HepG2 (cell line): ENCODE data around the gene RNF126. TPM values are rescaled to one million over a fixed set of nuclear protein-coding genes. Genes with fewer than 3 reads are reported as not detected.
A peak's percentile ranks its signal among the peaks of the same experiment; 100 is the strongest.

Experiments used
- CEBPB ChIP-seq: IDR thresholded peaks from 2 replicates; pipeline ENCODE4 v1.6.1; 2011; ENCODE audit warnings: low read depth, low read length, improper control_type of control experiment, borderline replicate concordance
- CERS6 ChIP-seq: sonication (generic); formaldehyde crosslinking; IDR thresholded peaks from 2 replicates; pipeline ENCODE4 v1.5.0; 2020; ENCODE audit warnings: missing genetic modification reagents
- ERF ChIP-seq: IDR thresholded peaks from 2 replicates; pipeline ENCODE4 v1.6.1; 2018; ENCODE audit warnings: missing biosample characterization, missing genetic modification reagents
- FOSL1 ChIP-seq: sonication (generic); formaldehyde crosslinking; IDR thresholded peaks from 2 replicates; pipeline ENCODE4 v1.9.0; 2021; ENCODE audit warnings: missing genetic modification reagents, borderline replicate concordance
- GZF1 ChIP-seq: sonication (generic); formaldehyde crosslinking; IDR thresholded peaks from 2 replicates; pipeline ENCODE4 v1.5.1; 2020; ENCODE audit warnings: mild to moderate bottlenecking, missing genetic modification reagents
- HES4 ChIP-seq: sonication (generic); formaldehyde crosslinking; IDR thresholded peaks from 2 replicates; pipeline ENCODE4 v1.9.0; 2021; ENCODE audit warnings: mild to moderate bottlenecking, missing genetic modification reagents, borderline replicate concordance
- HNRNPLL ChIP-seq: fragments of 200-400 bp; formaldehyde crosslinking; IDR thresholded peaks from 2 replicates; pipeline ENCODE4 v1.6.1; 2017; ENCODE audit warnings: mild to moderate bottlenecking, low read depth, low read length; ENCODE audit not compliant: poor library complexity, severe bottlenecking
- HOXA3 ChIP-seq: sonication (generic); formaldehyde crosslinking; IDR thresholded peaks from 2 replicates; pipeline ENCODE4 v1.5.0; 2020; ENCODE audit warnings: missing genetic modification reagents
- MYNN ChIP-seq: sonication (generic); formaldehyde crosslinking; IDR thresholded peaks from 2 replicates; pipeline ENCODE4 v1.4.0; 2020; ENCODE audit warnings: mild to moderate bottlenecking, low read depth, missing genetic modification reagents
- RBFOX2 ChIP-seq: fragments of 200-400 bp; formaldehyde crosslinking; IDR thresholded peaks from 2 replicates; pipeline ENCODE4 v1.6.1; 2017; ENCODE audit warnings: low read depth, mild to moderate bottlenecking, low read length
- RFXAP ChIP-seq: sonication (generic); formaldehyde crosslinking; IDR thresholded peaks from 2 replicates; pipeline ENCODE4 v1.4.0; 2020; ENCODE audit warnings: missing genetic modification reagents, borderline replicate concordance
- TAF1 ChIP-seq: sonication (generic); formaldehyde crosslinking; IDR thresholded peaks from 2 replicates; pipeline ENCODE4 v1.4.0; 2020; ENCODE audit warnings: missing genetic modification reagents
- THAP7 ChIP-seq: sonication (generic); formaldehyde crosslinking; IDR thresholded peaks from 2 replicates; pipeline ENCODE4 v1.8.1; 2023; ENCODE audit warnings: mild to moderate bottlenecking, missing genetic modification reagents
- ZBTB26 ChIP-seq: IDR thresholded peaks from 2 replicates; pipeline ENCODE4 v1.6.1; 2016; ENCODE audit warnings: missing compliant biosample characterization, missing genetic modification reagents, borderline replicate concordance
- ZEB1 ChIP-seq: IDR thresholded peaks from 2 replicates; pipeline ENCODE4 v1.6.1; 2012; ENCODE audit warnings: mild to moderate bottlenecking, low read depth, inconsistent platforms; ENCODE audit not compliant: insufficient replicate concordance
- ZFP91 ChIP-seq: sonication (generic); formaldehyde crosslinking; IDR thresholded peaks from 2 replicates; pipeline ENCODE4 v1.9.0; 2022; ENCODE audit warnings: missing genetic modification reagents, mild to moderate bottlenecking, borderline replicate concordance
- ZNF234 ChIP-seq: sonication (generic); formaldehyde crosslinking; conservative IDR thresholded peaks from 2 replicates; pipeline ENCODE4 v1.5.1; 2020; ENCODE audit warnings: mild to moderate bottlenecking, missing genetic modification reagents
- ZNF235 ChIP-seq: sonication (generic); formaldehyde crosslinking; IDR thresholded peaks from 2 replicates; pipeline ENCODE4 v1.8.1; 2023; ENCODE audit warnings: mild to moderate bottlenecking, missing genetic modification reagents, borderline replicate concordance
- ZNF329 ChIP-seq: sonication (generic); formaldehyde crosslinking; IDR thresholded peaks from 2 replicates; pipeline ENCODE4 v1.9.0; 2021; ENCODE audit warnings: low read depth, mild to moderate bottlenecking, missing genetic modification reagents
- ZNF446 ChIP-seq: sonication (generic); formaldehyde crosslinking; IDR thresholded peaks from 2 replicates; pipeline ENCODE4 v1.5.0; 2020; ENCODE audit warnings: mild to moderate bottlenecking, missing genetic modification reagents
- ZNF549 ChIP-seq: sonication (generic); formaldehyde crosslinking; IDR thresholded peaks from 2 replicates; pipeline ENCODE4 v1.5.0; 2020; ENCODE audit warnings: missing genetic modification reagents
- ZNF557 ChIP-seq: sonication (generic); formaldehyde crosslinking; IDR thresholded peaks from 2 replicates; pipeline ENCODE4 v1.4.0; 2020; ENCODE audit warnings: missing genetic modification reagents
- ZNF589 ChIP-seq: sonication (generic); formaldehyde crosslinking; conservative IDR thresholded peaks from 2 replicates; pipeline ENCODE4 v1.8.0; 2022; ENCODE audit warnings: mild to moderate bottlenecking, moderate library complexity, missing genetic modification reagents
- ZNF644 ChIP-seq: IDR thresholded peaks from 2 replicates; pipeline ENCODE4 v1.6.1; 2016; ENCODE audit warnings: low read depth
- ZNF775 ChIP-seq: sonication (generic); formaldehyde crosslinking; IDR thresholded peaks from 2 replicates; pipeline ENCODE4 v1.4.0; 2020; ENCODE audit warnings: missing genetic modification reagents, mild to moderate bottlenecking, moderate library complexity, borderline replicate concordance
- ZNF850 ChIP-seq: sonication (generic); formaldehyde crosslinking; conservative IDR thresholded peaks from 2 replicates; pipeline ENCODE4 v1.9.0; 2021; ENCODE audit warnings: mild to moderate bottlenecking, missing genetic modification reagents
- polyA plus RNA-seq, 8 experiments: library from polyadenylated mRNA; depleted of rRNA in 3 of 8; stranded (reverse) in 7 of 8; unstranded in 1 of 8; fragments of >200 nt; fragmentation: Illumina TruSeq in 4 of 8; extraction: Trizol in 4 of 8; gene quantifications; 2 replicates each; pipeline versions ENCODE4 v1.2.1 to v1.2.3, GENCODE V29; 2011 to 2016; ENCODE audit warnings: low read depth in 4 of 8, missing spikeins in 1 of 8, mixed read lengths in 1 of 8; ENCODE audit not compliant: insufficient read depth in 1 of 8
- total RNA-seq, 5 experiments: library from RNA; depleted of rRNA; stranded (reverse); fragments of >200 nt; fragmentation: Illumina TruSeq; extraction: Trizol; gene quantifications; 2 replicates each; pipeline ENCODE4 v1.2.3, GENCODE V29; 2016; ENCODE audit warnings: low read depth in 1 of 5

The RNF126 gene
- total and polyA plus RNA-seq, 2 of the 13 experiments (the other 11 are each of a cell fraction or from before 2014, with no cell fraction given): 23.2 to 34.0 TPM

- TF ChIP-seq ZNF234 (CRISPR knock-in tag) (no peak), ERF (no peak), ZNF549 (CRISPR knock-in tag) (no peak), THAP7 (no peak), ZEB1 (peak; percentile 29), HOXA3 (CRISPR knock-in tag) (no peak; the same call in 1 of the 2 replicates), ZNF329 (CRISPR knock-in tag) (0 out of 2 replicates have a peak, but pooled peaks have one; percentile 38), RFXAP (CRISPR knock-in tag) (0 out of 2 replicates have a peak, but pooled peaks have one; percentile 17), ZNF446 (0 out of 2 replicates have a peak, but pooled peaks have one; percentile 3), ZNF235 (CRISPR knock-in tag) (no peak), HNRNPLL (peak; percentile 7), TAF1 (peak; percentile 50; the same call in 1 of the 2 replicates), MYNN (CRISPR knock-in tag) (no peak), ZNF850 (peak; percentile 66), GZF1 (CRISPR knock-in tag) (no peak), RBFOX2 (peak; percentile 51), ZBTB26 (CRISPR knock-in tag) (no peak), ZNF644 (no peak), CEBPB (no peak), ZFP91 (CRISPR knock-in tag) (no peak), ZNF775 (0 out of 2 replicates have a peak, but pooled peaks have one; percentile 1), CERS6 (CRISPR knock-in tag) (no peak), ZNF589 (no peak), FOSL1 (CRISPR knock-in tag) (peak; percentile 7; the same call in 1 of the 2 replicates), ZNF557 (CRISPR knock-in tag) (no peak), HES4 (0 out of 2 replicates have a peak, but pooled peaks have one; percentile 9)
Measured at GRCh38 chr19:661427-662196, 1.4 kb downstream of the RNF126 start (continued).
